Trophoblast cell (in vitro differentiated cells and primary cell): ENCODE results near the gene EHD3.

Source experiments
- DNase-seq, 2 donors: peaks; one replicate each; pipeline ENCODE4 v3.0.0-alpha.2; 2016
- H2AFZ ChIP-seq: 2 replicates; pipeline ENCODE4 v1.6.1; 2013; ENCODE audit warnings: low read length, moderate library complexity, mild to moderate bottlenecking; ENCODE audit not compliant: insufficient read depth, poor library complexity
- H2AK5ac ChIP-seq: 2 replicates; pipeline ENCODE4 v1.6.1; 2013; ENCODE audit warnings: mild to moderate bottlenecking, low read length
- H2BK120ac ChIP-seq: 2 replicates; pipeline ENCODE4 v1.6.1; 2013; ENCODE audit warnings: low read length, mild to moderate bottlenecking, moderate library complexity; ENCODE audit not compliant: insufficient read depth, poor library complexity
- H2BK12ac ChIP-seq: 2 replicates; pipeline ENCODE4 v1.6.1; 2013; ENCODE audit warnings: mild to moderate bottlenecking, low read length, moderate library complexity
- H2BK5ac ChIP-seq: 2 replicates; pipeline ENCODE4 v1.6.1; 2013; ENCODE audit warnings: low read length, low read depth, moderate library complexity, mild to moderate bottlenecking; ENCODE audit not compliant: poor library complexity
- H3K14ac ChIP-seq: 2 replicates; pipeline ENCODE4 v1.6.1; 2013; ENCODE audit warnings: mild to moderate bottlenecking, low read length
- H3K18ac ChIP-seq: 2 replicates; pipeline ENCODE4 v1.6.1; 2013; ENCODE audit warnings: mild to moderate bottlenecking, low read length
- H3K23ac ChIP-seq: 2 replicates; pipeline ENCODE4 v1.6.1; 2013; ENCODE audit warnings: low read length
- H3K27ac ChIP-seq: 2 replicates; pipeline ENCODE4 v1.5.1; 2013; ENCODE audit warnings: low read depth, mild to moderate bottlenecking, inconsistent platforms, low read length, moderate library complexity
- H3K27me3 ChIP-seq: 2 replicates; pipeline ENCODE4 v1.6.1; 2013; ENCODE audit warnings: inconsistent platforms, mild to moderate bottlenecking, low read length, moderate library complexity; ENCODE audit not compliant: insufficient read depth
- H3K36me3 ChIP-seq, 2 experiments: 1 replicate in 1 of 2; 2 replicates in 1 of 2; pipeline ENCODE4 v1.6.1; 2013; ENCODE audit warnings: low read length in 2 of 2, mild to moderate bottlenecking in 2 of 2, moderate library complexity in 1 of 2; ENCODE audit not compliant: insufficient read depth in 2 of 2, control insufficient read depth in 1 of 2
- H3K4ac ChIP-seq: 2 replicates; pipeline ENCODE4 v1.6.1; 2013; ENCODE audit warnings: low read depth, mild to moderate bottlenecking, low read length, moderate library complexity
- H3K4me1 ChIP-seq, 2 experiments: 1 replicate in 1 of 2; 2 replicates in 1 of 2; pipeline ENCODE4 v1.6.1; 2013; ENCODE audit warnings: low read length in 2 of 2, mild to moderate bottlenecking in 2 of 2, moderate library complexity in 1 of 2; ENCODE audit not compliant: insufficient read depth in 2 of 2, control insufficient read depth in 1 of 2
- H3K4me2 ChIP-seq: 2 replicates; pipeline ENCODE4 v1.6.1; 2013; ENCODE audit warnings: inconsistent platforms, mild to moderate bottlenecking, low read length, moderate library complexity
- H3K4me3 ChIP-seq: 2 replicates; pipeline ENCODE4 v1.5.1; 2013; ENCODE audit warnings: mild to moderate bottlenecking, low read depth, low read length, inconsistent platforms
- H3K79me1 ChIP-seq: one replicate; pipeline ENCODE4 v1.6.1; 2013; ENCODE audit warnings: low read length
- H3K79me2 ChIP-seq: 2 replicates; pipeline ENCODE4 v1.6.1; 2013; ENCODE audit warnings: low read length, mild to moderate bottlenecking; ENCODE audit not compliant: control insufficient read depth, insufficient read depth, poor library complexity
- H3K9ac ChIP-seq: 2 replicates; pipeline ENCODE4 v1.6.1; 2013; ENCODE audit warnings: mild to moderate bottlenecking, low read length
- H3K9me3 ChIP-seq: 2 replicates; pipeline ENCODE4 v1.6.1; 2013; ENCODE audit warnings: low read depth, mild to moderate bottlenecking, control low read depth, inconsistent platforms, low read length; ENCODE audit not compliant: insufficient read depth
- H4K12ac ChIP-seq: 2 replicates; pipeline ENCODE4 v1.6.1; 2013; ENCODE audit warnings: low read depth, mild to moderate bottlenecking, low read length, moderate library complexity
- H4K8ac ChIP-seq: 2 replicates; pipeline ENCODE4 v1.6.1; 2013; ENCODE audit warnings: low read depth, mild to moderate bottlenecking, low read length, moderate library complexity
- H4K91ac ChIP-seq: one replicate; pipeline ENCODE4 v1.6.1; 2013; ENCODE audit warnings: low read depth, mild to moderate bottlenecking, low read length, moderate library complexity
- WGBS: extraction: QIAGEN DNeasy Blood & Tissue Kit; methylation state at CpG from one replicate; pipeline ENCODE4 v1.1.7; 2013; ENCODE audit warnings: missing lambda C conversion rate; ENCODE audit not compliant: insufficient read length, insufficient coverage; ENCODE audit errors: extremely low coverage; 5-methylcytosine and 5-hydroxymethylcytosine counted together

The EHD3 gene

DNA sequence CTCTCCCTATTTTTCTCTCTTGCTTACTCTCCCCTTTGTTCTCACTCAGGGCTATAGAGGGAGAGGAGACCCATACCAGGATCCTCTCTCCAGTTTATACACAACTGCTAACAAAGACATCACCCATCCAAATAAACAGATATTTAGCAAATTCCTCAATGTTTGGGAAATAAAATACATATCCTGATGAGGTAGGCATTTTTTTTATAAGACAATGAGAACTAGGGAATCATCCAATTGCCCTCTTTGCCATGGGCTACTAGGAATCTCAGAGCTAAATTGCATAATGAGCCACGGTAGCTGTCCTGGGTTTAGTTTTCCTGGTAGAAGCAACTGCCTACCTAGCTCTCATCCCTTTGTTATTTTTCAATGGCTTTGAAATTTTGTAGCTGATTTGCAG is 43.8 kb upstream of the EHD3 start:
- H3K79me2 ChIP-seq, result no peaks in the 10 kb centered on the region
- no peaks in the 10 kb centered on the region for H3K4me1 ChIP-seq
- H3K36me3 ChIP-seq, result no peaks in the 10 kb centered on the region
- H3K4ac ChIP-seq, result no peak overlapping the region
- H3K79me1 ChIP-seq, result no peaks in the 10 kb centered on the region
- H3K4me3 ChIP-seq, result no peak overlapping the region
- H4K12ac ChIP-seq, result no peak overlapping the region
- no peak overlapping the region for H4K8ac ChIP-seq
- no peak overlapping the region for H2BK120ac ChIP-seq
- no CpG with 5 or more reads among the region's 1 CpG for WGBS
- H3K9me3 ChIP-seq, result no peaks in the 10 kb centered on the region
- H3K9ac ChIP-seq, result no peak overlapping the region
- H4K91ac ChIP-seq, result no peak overlapping the region
- H3K18ac ChIP-seq, result no peak overlapping the region
- no peak overlapping the region for H3K14ac ChIP-seq
- no peak overlapping the region for H3K4me2 ChIP-seq
- no peak overlapping the region for H3K23ac ChIP-seq
- no peak overlapping the region for H2AFZ ChIP-seq
- no peak overlapping the region for H3K27ac ChIP-seq
- no peak overlapping the region for H2BK5ac ChIP-seq
- DNase-seq, result no peak
- no peak overlapping the region for H2AK5ac ChIP-seq
- H2BK12ac ChIP-seq, result no peak overlapping the region
- H3K27me3 ChIP-seq, result no peaks in the 10 kb centered on the region

DNA sequence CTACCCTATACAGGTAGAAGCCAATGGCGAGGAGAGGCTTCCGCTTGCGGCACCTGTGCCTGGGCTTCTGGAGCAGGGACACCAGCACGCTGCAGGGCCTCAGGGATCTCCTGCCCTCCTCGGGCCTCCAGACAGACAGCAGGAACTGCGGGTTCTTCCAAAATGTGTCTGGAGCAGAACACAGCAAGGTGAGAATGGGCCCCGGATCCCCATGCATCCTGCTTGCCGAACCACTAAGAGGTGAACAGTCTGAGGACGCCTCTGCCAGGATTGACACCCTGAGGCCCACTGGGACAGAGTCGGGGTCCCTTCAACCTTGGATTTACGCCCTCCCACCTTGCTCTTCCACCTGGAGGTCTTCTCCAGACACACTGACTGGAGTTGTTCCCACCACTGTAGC is 42.0 kb upstream of the EHD3 start:
- Histone ChIP-seq H3K14ac (no peak overlapping the region), H3K79me2 (no peaks in the 10 kb centered on the region), H3K9ac (no peak overlapping the region), H3K27ac (no peak overlapping the region), H4K12ac (no peak overlapping the region), H3K4me2 (no peak overlapping the region), H3K4me3 (no peak overlapping the region), H4K91ac (no peak overlapping the region), H3K36me3 (no peaks in the 10 kb centered on the region), H2BK120ac (no peak overlapping the region), H3K4ac (no peak overlapping the region), H3K18ac (no peak overlapping the region), H3K9me3 (no peaks in the 10 kb centered on the region), H3K79me1 (no peaks in the 10 kb centered on the region), H3K27me3 (no peaks in the 10 kb centered on the region), H2BK5ac (no peak overlapping the region), H2BK12ac (no peak overlapping the region), H4K8ac (no peak overlapping the region), H2AFZ (no peak overlapping the region), H3K4me1 (peaks cover 0 to under 1% of the 10 kb centered on the region in 2 experiments), H3K23ac (no peak overlapping the region), H2AK5ac (no peak overlapping the region)
- WGBS, result no CpG with 5 or more reads among the region's 11 CpGs
- DNase-seq, result no peak

DNA sequence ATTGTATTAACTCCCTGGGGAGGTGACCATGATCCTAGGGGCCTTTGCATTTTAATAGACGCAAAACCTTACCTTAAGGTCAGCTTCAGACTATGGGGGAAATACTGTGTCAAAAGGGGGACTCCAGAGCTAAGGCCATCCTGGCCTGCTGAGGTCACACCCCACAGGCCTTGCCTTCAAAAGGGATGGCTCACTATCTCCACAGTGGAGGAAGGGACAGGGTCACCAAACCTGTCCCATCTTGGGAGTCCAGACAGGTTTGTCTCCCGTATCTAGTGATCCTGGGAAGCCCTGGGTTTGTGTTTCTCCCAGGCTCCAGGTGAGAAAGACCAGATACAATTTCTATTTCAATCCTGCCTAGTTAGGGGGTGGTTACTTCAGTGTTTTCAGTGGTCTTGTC is 41.6 kb upstream of the EHD3 start:
- Histone ChIP-seq H3K79me2 (no peaks in the 10 kb centered on the region), H3K14ac (no peak overlapping the region), H3K9me3 (no peaks in the 10 kb centered on the region), H2AFZ (no peak overlapping the region), H2BK12ac (no peak overlapping the region), H3K4me3 (no peak overlapping the region), H3K27ac (no peak overlapping the region), H4K91ac (no peak overlapping the region), H3K4me1 (peaks cover 0 to 5% of the 10 kb centered on the region in 2 experiments), H3K23ac (no peak overlapping the region), H3K27me3 (no peaks in the 10 kb centered on the region), H4K8ac (no peak overlapping the region), H4K12ac (no peak overlapping the region), H3K18ac (no peak overlapping the region), H3K4ac (no peak overlapping the region), H3K36me3 (no peaks in the 10 kb centered on the region), H3K79me1 (no peaks in the 10 kb centered on the region), H3K9ac (no peak overlapping the region), H2BK5ac (no peak overlapping the region), H2BK120ac (no peak overlapping the region), H3K4me2 (no peak overlapping the region), H2AK5ac (no peak overlapping the region)
- WGBS, result no CpG with 5 or more reads among the region's 2 CpGs
- DNase-seq, result no peak

DNA sequence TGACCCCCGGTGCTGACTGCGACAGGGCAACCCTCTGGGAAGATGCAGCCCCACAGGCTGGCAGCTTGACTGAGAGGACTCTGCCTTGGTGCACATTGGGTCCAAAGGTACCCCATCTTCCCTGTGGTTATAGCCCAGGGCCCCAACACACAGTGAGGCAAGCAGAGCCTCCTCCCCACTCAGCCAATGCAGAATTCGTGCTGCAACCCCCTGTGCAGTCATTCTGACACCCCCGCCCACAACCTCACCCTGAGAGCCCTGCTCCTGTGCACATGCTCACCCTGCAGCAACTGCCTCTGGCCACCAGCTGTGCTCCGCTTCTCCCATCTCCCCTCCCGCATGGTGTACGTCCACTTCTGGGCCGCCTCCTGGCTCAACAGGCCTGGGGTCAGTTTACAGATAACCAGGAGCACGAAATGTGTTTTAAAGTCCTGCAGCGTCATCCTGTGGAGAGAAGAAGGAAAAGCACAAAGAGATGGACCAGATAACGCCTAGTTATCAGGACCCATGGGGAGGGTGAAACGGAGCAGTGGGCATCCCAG is 41.0 kb upstream of the EHD3 start:
- Histone ChIP-seq H3K4me1 (peaks cover 3 to 8% of the 10 kb centered on the region in 2 experiments), H2BK5ac (no peak overlapping the region), H4K8ac (no peak overlapping the region), H2BK120ac (no peak overlapping the region), H3K4ac (no peak overlapping the region), H3K79me1 (no peaks in the 10 kb centered on the region), H3K4me2 (no peak overlapping the region), H3K9me3 (no peaks in the 10 kb centered on the region), H2AK5ac (no peak overlapping the region), H3K9ac (no peak overlapping the region), H3K4me3 (no peak overlapping the region), H4K91ac (no peak overlapping the region), H3K23ac (no peak overlapping the region), H3K27ac (no peak overlapping the region), H4K12ac (no peak overlapping the region), H3K27me3 (no peaks in the 10 kb centered on the region), H3K14ac (no peak overlapping the region), H2AFZ (no peak overlapping the region), H2BK12ac (no peak overlapping the region), H3K36me3 (no peaks in the 10 kb centered on the region), H3K79me2 (no peaks in the 10 kb centered on the region), H3K18ac (no peak overlapping the region)
- no peak for DNase-seq
- no CpG with 5 or more reads among the region's 12 CpGs for WGBS
